ENCODE measurements around the gene CCR6. TPM values are rescaled to one million over a fixed set of nuclear protein-coding genes. Genes with fewer than 3 reads are reported as not detected.

The CCR6 gene
- not detected in 2 replicates for total RNA-seq

DNA sequence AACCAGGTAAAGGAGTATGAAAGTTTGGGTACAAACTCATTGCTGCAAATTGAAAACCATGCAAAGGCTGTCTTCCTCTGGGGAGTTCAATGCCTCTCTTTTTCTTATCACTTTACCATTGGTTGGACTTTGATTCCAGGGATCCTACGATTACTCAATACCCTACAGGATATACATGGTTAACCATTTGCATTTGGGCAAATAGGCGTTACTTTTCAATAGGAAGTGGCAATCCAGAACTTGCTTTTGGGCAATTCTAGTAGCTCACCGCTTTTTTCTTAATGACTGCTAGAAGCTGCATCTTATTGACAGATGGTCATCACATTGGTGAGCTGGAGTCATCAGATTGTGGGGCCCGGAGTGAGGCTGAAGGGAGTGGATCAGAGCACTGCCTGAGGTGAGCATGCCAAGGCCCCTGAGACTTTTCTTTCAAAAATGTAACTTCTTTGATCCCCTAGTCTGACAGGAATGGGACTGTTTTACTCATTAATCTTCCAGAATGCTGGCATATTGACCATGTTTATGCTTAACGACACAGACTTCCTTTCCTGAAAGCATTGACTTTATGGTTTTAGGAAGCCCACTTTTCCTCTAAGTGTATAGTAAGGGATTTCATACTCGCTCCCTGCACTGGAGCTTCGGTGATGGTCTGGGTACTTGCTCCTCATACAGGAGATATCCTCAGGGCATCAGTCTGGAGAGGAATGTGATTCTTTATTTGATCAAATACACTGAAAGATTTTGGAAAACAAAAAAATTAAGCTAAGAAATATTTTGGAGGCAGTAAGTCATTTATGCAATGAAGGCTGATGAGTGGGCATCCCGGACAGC lies at the start of gene CCR6:
Gene CCR6, plus strand, starts transcription at position 270 of the 831 bp plus-strand sequence. CDS start 13,039 bp downstream, outside the sequence.

GRCh38 chr6:167157863-167158262 lies 35.0 kb downstream of the CCR6 start, which contains the start of gene GPR31:
TSS of gene GPR31 (minus strand) at chr6:167157980. CDS start at chr6:167157831, 149 bp downstream.

Other genes with a start within 250 kb of the CCR6 start
- gene RNASET2, start 166.5 kb upstream of the CCR6 start, total RNA-seq = 7.4 and 12.6 TPM in 2 replicates
- 23.5 and 23.7 TPM in 2 replicates for gene CEP43, start 123.7 kb upstream of the CCR6 start, total RNA-seq
- not detected in 2 replicates for gene GPR31, start 34.9 kb downstream of the CCR6 start, total RNA-seq
- gene UNC93A, start 168.2 kb downstream of the CCR6 start, total RNA-seq = not detected in 2 replicates
- gene TTLL2, start 202.0 kb downstream of the CCR6 start, total RNA-seq = not detected in 2 replicates

Data from thoracic aorta endothelial cell (primary cell).